ENCODE results near the gene SLC2A6. TPM values are rescaled to one million over a fixed set of nuclear protein-coding genes. Genes with fewer than 3 reads are reported as not detected.

The SLC2A6 gene
- total RNA-seq, 4 donors from 2014 or later = 0.41 to 2.4 (median 1.4) TPM

- DNase-seq = no peak
Observed at GRCh38 chr9:133518706-133519449, 40.0 kb upstream of the SLC2A6 start.

GRCh38 chr9:133518200-133518599, 39.3 kb upstream of the SLC2A6 start:
- Histone ChIP-seq H3K4me1 (no peaks in the 10 kb centered on the region), H3K27ac (no peak overlapping the region), H3K27me3 (no peaks in the 10 kb centered on the region), H3K4me3 (no peak overlapping the region), H3K36me3 (no peaks in the 10 kb centered on the region), H3K9me3 (no peaks in the 10 kb centered on the region)
- in situ Hi-C loops (cut with MboI; ENCODE audit: low sequenced_read_pairs in 4 of 4) (no loop called here), intact Hi-C loops (cut with DNase I; ENCODE audit: low total_unique reads) (no loop called here)
- DNase-seq (no peak), ATAC-seq (no peak)
- no peak for TF ChIP-seq POLR2A (IDR thresholded peaks at IDR 0.05)
- no peak for TF ChIP-seq CTCF (IDR thresholded peaks at IDR 0.05 in 4 of 5, conservative IDR thresholded peaks at IDR 0.05 in 1 of 5)

More at GRCh38 chr9:133518706-133519449, 40.0 kb upstream of the SLC2A6 start:
- H3K27me3 ChIP-seq = no peaks in the 10 kb centered on the region
- no peaks in the 10 kb centered on the region for H3K4me1 ChIP-seq
- H3K9me3 ChIP-seq = no peaks in the 10 kb centered on the region
- H3K36me3 ChIP-seq = no peaks in the 10 kb centered on the region
- intact Hi-C loops (cut with DNase I; ENCODE audit: low total_unique reads) (no loop called here), in situ Hi-C loops (cut with MboI; ENCODE audit: low sequenced_read_pairs in 4 of 4) (no loop called here)
- no peak overlapping the region for H3K27ac ChIP-seq
- ATAC-seq = no peak
- no peak overlapping the region for H3K4me3 ChIP-seq
- TF ChIP-seq POLR2A (IDR thresholded peaks at IDR 0.05) (no peak), CTCF (IDR thresholded peaks at IDR 0.05 in 4 of 5, conservative IDR thresholded peaks at IDR 0.05 in 1 of 5) (no peak)

DNA sequence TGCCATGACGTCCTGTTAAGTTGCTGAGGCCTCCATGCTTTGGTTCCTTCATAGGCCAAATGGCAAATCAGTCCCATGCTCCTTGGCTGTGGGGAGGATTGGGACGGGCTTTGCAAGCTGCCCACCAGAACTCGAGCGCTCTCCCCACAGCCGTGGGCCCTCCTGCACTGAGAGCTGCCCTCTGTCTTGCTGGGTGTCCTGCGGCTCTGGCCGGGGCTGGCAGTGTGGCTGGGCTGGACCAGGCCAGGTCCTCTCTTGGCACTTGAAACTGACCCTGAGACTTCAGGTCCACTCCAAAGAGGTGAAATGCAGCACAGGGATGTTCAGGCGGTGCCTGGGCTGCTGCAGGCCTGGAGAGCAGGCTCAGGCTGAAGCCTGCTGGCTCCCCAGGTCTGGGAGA, 38.8 kb upstream of the SLC2A6 start:
- no peaks in the 10 kb centered on the region for H3K4me1 ChIP-seq

GRCh38 chr9:133516961-133517350, 38.1 kb upstream of the SLC2A6 start:
- ATAC-seq (no peak), DNase-seq (no peak)
- in situ Hi-C loops (cut with MboI; ENCODE audit: low sequenced_read_pairs in 4 of 4) = no loop called here
- Histone ChIP-seq H3K9me3 (no peaks in the 10 kb centered on the region), H3K4me1 (no peaks in the 10 kb centered on the region), H3K27ac (no peak overlapping the region), H3K4me3 (no peak overlapping the region), H3K27me3 (no peaks in the 10 kb centered on the region), H3K36me3 (no peaks in the 10 kb centered on the region)
- TF ChIP-seq CTCF (IDR thresholded peaks at IDR 0.05 in 4 of 5, conservative IDR thresholded peaks at IDR 0.05 in 1 of 5) (no peak), POLR2A (IDR thresholded peaks at IDR 0.05) (no peak)
- intact Hi-C loops (cut with DNase I; ENCODE audit: low total_unique reads) = no loop called here

More for the DNA sequence above, 38.8 kb upstream of the SLC2A6 start:
- in situ Hi-C loops (cut with MboI; ENCODE audit: low sequenced_read_pairs in 4 of 4) = no loop called here
- intact Hi-C loops (cut with DNase I; ENCODE audit: low total_unique reads) = no loop called here
- no peaks in the 10 kb centered on the region for H3K9me3 ChIP-seq
- TF ChIP-seq POLR2A (IDR thresholded peaks at IDR 0.05) = no peak
- TF ChIP-seq CTCF (IDR thresholded peaks at IDR 0.05 in 4 of 5, conservative IDR thresholded peaks at IDR 0.05 in 1 of 5) = no peak
- ATAC-seq (no peak), DNase-seq (no peak)
- H3K27ac ChIP-seq = no peak overlapping the region
- H3K36me3 ChIP-seq = no peaks in the 10 kb centered on the region
- no peak overlapping the region for H3K4me3 ChIP-seq
- no peaks in the 10 kb centered on the region for H3K27me3 ChIP-seq
